HEK293 (cell line): ENCODE measurements around the gene CEP350.

Source experiments
- CTCF ChIP-seq: fragments of 450-650 bp; formaldehyde crosslinking; IDR thresholded peaks from 2 replicates; pipeline ENCODE4 v1.5.1; 2016; ENCODE audit warnings: missing biosample characterization, missing genetic modification characterization
- HOXA7 ChIP-seq: sonication (generic); formaldehyde crosslinking; IDR thresholded peaks from 2 replicates; pipeline ENCODE4 v1.8.1; 2022; ENCODE audit warnings: missing genetic modification reagents, borderline replicate concordance
- MZF1 ChIP-seq: fragments of 450-650 bp; formaldehyde crosslinking; IDR thresholded peaks from 2 replicates; pipeline ENCODE4 v1.5.1; 2017; ENCODE audit warnings: missing biosample characterization, missing genetic modification characterization, borderline replicate concordance
- PATZ1 ChIP-seq: fragments of 450-650 bp; formaldehyde crosslinking; IDR thresholded peaks from 2 replicates; pipeline ENCODE4 v1.5.1; 2016; ENCODE audit warnings: missing biosample characterization, missing genetic modification characterization
- REST ChIP-seq: fragments of 450-650 bp; formaldehyde crosslinking; IDR thresholded peaks from 2 replicates; pipeline ENCODE4 v1.5.1; 2016; ENCODE audit warnings: missing biosample characterization, missing genetic modification characterization
- ZBTB49 ChIP-seq: fragments of 450-650 bp; formaldehyde crosslinking; IDR thresholded peaks from 2 replicates; pipeline ENCODE4 v1.5.1; 2016; ENCODE audit warnings: missing biosample characterization, missing genetic modification characterization, low read depth
- ZBTB7A ChIP-seq: fragments of 450-650 bp; formaldehyde crosslinking; IDR thresholded peaks from 2 replicates; pipeline ENCODE4 v1.5.1; 2016; ENCODE audit warnings: low read depth, missing biosample characterization, missing genetic modification characterization
- ZBTB8A ChIP-seq: fragments of 450-650 bp; formaldehyde crosslinking; IDR thresholded peaks from 2 replicates; pipeline ENCODE4 v1.5.1; 2016; ENCODE audit warnings: missing biosample characterization, missing genetic modification characterization
- ZNF174 ChIP-seq: fragments of 450-650 bp; formaldehyde crosslinking; IDR thresholded peaks from 2 replicates; pipeline ENCODE4 v1.5.0; 2017; ENCODE audit warnings: missing biosample characterization, mild to moderate bottlenecking, missing genetic modification characterization
- ZNF530 ChIP-seq: fragments of 450-650 bp; formaldehyde crosslinking; IDR thresholded peaks from 2 replicates; pipeline ENCODE4 v1.5.1; 2016; ENCODE audit warnings: low read depth, missing biosample characterization, missing genetic modification characterization
- ZNF670 ChIP-seq: fragments of 450-650 bp; formaldehyde crosslinking; IDR thresholded peaks from 2 replicates; pipeline ENCODE4 v1.5.1; 2016; ENCODE audit warnings: missing biosample characterization, missing genetic modification characterization, low read depth

- TF ChIP-seq ZBTB7A (no peak), ZNF174 (no peak), MZF1 (no peak), REST (tag by site-specific recombination) (no peak), ZNF670 (no peak), CTCF (no peak), ZBTB8A (tag by site-specific recombination) (no peak), HOXA7 (CRISPR knock-in tag) (no peak), ZBTB49 (tag by site-specific recombination) (no peak), PATZ1 (no peak), ZNF530 (tag by site-specific recombination) (no peak)
These were observed 1.1 kb downstream of the CEP350 start for GRCh38 chr1:179955731-179956130.
